Ectodermal cell (in vitro differentiated cells): Measurements from ENCODE around the gene DBX2. TPM values are rescaled to one million over a fixed set of nuclear protein-coding genes. Genes with fewer than 3 reads are reported as not detected.
"Not testable (repeated sequence)": the region's sequence is repeated elsewhere in the genome, so short reads cannot be mapped to it uniquely, and the experiment has no call there.

Experiments
- H3K27ac ChIP-seq: 2 replicates; pipeline ENCODE4 v1.7.0; 2013; ENCODE audit warnings: mild to moderate bottlenecking, low read depth, low read length; ENCODE audit not compliant: insufficient read depth, poor library complexity, severe bottlenecking
- H3K27me3 ChIP-seq: 2 replicates; pipeline ENCODE4 v1.7.0; 2013; ENCODE audit warnings: mild to moderate bottlenecking, low read length; ENCODE audit not compliant: insufficient read depth, control insufficient read depth, poor library complexity, severe bottlenecking
- H3K36me3 ChIP-seq: one replicate; pipeline ENCODE4 v1.7.0; 2013; ENCODE audit warnings: low read length; ENCODE audit not compliant: control insufficient read depth, insufficient read depth
- H3K4me1 ChIP-seq: one replicate; pipeline ENCODE4 v1.7.0; 2013; ENCODE audit warnings: low read length; ENCODE audit not compliant: control insufficient read depth, insufficient read depth
- H3K4me3 ChIP-seq: 2 replicates; pipeline ENCODE4 v1.7.0; 2013; ENCODE audit warnings: low read depth, low read length, control low read depth; ENCODE audit not compliant: insufficient read depth
- H3K9me3 ChIP-seq: 2 replicates; pipeline ENCODE4 v1.7.0; 2013; ENCODE audit warnings: mild to moderate bottlenecking, low read length, moderate library complexity; ENCODE audit not compliant: control insufficient read depth
- WGBS, 2 experiments: methylation state at CpG; one replicate each; pipeline ENCODE4 v1.1.7; 2013; ENCODE audit warnings: missing lambda C conversion rate in 2 of 2; 5-methylcytosine and 5-hydroxymethylcytosine counted together
- polyA plus RNA-seq, 4 experiments: library from polyadenylated mRNA; stranded (reverse); fragments of 50-300 nt; gene quantifications; one replicate each; pipeline ENCODE4 v1.2.3, GENCODE V29; 2013

DBX2 gene
- 0.22 TPM for polyA plus RNA-seq (2013, experiment 1 of 4)
- polyA plus RNA-seq (2013, experiment 2 of 4) = 0.14 TPM
- polyA plus RNA-seq (2013, experiment 3 of 4) = 0.53 TPM
- 0.16 TPM for polyA plus RNA-seq (2013, experiment 4 of 4)

- Histone ChIP-seq H3K4me1 (no peaks in the 10 kb centered on the region), H3K36me3 (no peaks in the 10 kb centered on the region), H3K9me3 (no peaks in the 10 kb centered on the region), H3K27me3 (peaks cover 65% of the 10 kb centered on the region), H3K27ac (no peak within 1 kb of the TSS), H3K4me3 (peak within 1 kb of the TSS; percentile 51)
- 0% methylated on average over 77 of the region's 77 CpGs for WGBS, 2 experiments
These were observed at the start of gene DBX2 for GRCh38 chr12:45050751-45051571. Gene DBX2 (minus strand): TSS chr12:45051099. CDS start chr12:45050927, 172 bp downstream.

GRCh38 chr12:45098766-45099165, 47.9 kb upstream of the DBX2 start:
- H3K9me3 ChIP-seq = no peaks in the 10 kb centered on the region
- 92 to 97% methylated on average over 2 of the region's 2 CpGs for WGBS, 2 experiments
- H3K36me3 ChIP-seq = no peaks in the 10 kb centered on the region
- H3K4me1 ChIP-seq = peaks cover 16% of the 10 kb centered on the region
- no peaks in the 10 kb centered on the region for H3K27me3 ChIP-seq
- H3K4me3 ChIP-seq = no peak overlapping the region
- no peak overlapping the region for H3K27ac ChIP-seq

- H3K27ac ChIP-seq, H3K4me1 ChIP-seq, H3K4me3 ChIP-seq, H3K9me3 ChIP-seq, H3K27me3 ChIP-seq, H3K36me3 ChIP-seq: not testable (repeated sequence)
- 83 to 90% methylated on average over 3 of the region's 3 CpGs for WGBS, 2 experiments
These were observed 44.5 kb upstream of the DBX2 start for GRCh38 chr12:45095417-45095816.

- Histone ChIP-seq H3K9me3 (no peaks in the 10 kb centered on the region), H3K27ac (no peak overlapping the region), H3K4me3 (no peak overlapping the region), H3K36me3 (no peaks in the 10 kb centered on the region), H3K27me3 (no peaks in the 10 kb centered on the region), H3K4me1 (peaks cover 7% of the 10 kb centered on the region)
- 70 to 72% methylated on average over 5 of the region's 5 CpGs for whole genome bisulfite sequencing, 2 experiments
These were observed 42.2 kb upstream of the DBX2 start for GRCh38 chr12:45093051-45093450.

GRCh38 chr12:45089411-45090075, 38.6 kb upstream of the DBX2 start:
- H3K36me3 ChIP-seq = no peaks in the 10 kb centered on the region
- no peak overlapping the region for H3K27ac ChIP-seq
- H3K4me3 ChIP-seq = no peak overlapping the region
- no peaks in the 10 kb centered on the region for H3K9me3 ChIP-seq
- peaks cover 7% of the 10 kb centered on the region for H3K4me1 ChIP-seq
- H3K27me3 ChIP-seq = no peaks in the 10 kb centered on the region
- 53 to 57% methylated on average over 4 of the region's 4 CpGs for WGBS, 2 experiments

- 93 to 100% methylated on average over 1 of the region's 1 CpG for WGBS, 2 experiments
- H3K4me1 ChIP-seq = peaks cover 7% of the 10 kb centered on the region
- no peak overlapping the region for H3K4me3 ChIP-seq
- no peaks in the 10 kb centered on the region for H3K9me3 ChIP-seq
- no peaks in the 10 kb centered on the region for H3K27me3 ChIP-seq
- no peaks in the 10 kb centered on the region for H3K36me3 ChIP-seq
- no peak overlapping the region for H3K27ac ChIP-seq
These were observed 37.7 kb upstream of the DBX2 start for GRCh38 chr12:45088608-45089007.

- not testable (repeated sequence) for H3K27me3 ChIP-seq, H3K4me1 ChIP-seq, H3K4me3 ChIP-seq, H3K27ac ChIP-seq, H3K9me3 ChIP-seq, H3K36me3 ChIP-seq
- WGBS, 2 experiments = 94 to 100% methylated on average over 1 of the region's 3 CpGs
These were observed 33.3 kb upstream of the DBX2 start for GRCh38 chr12:45084248-45084647.

DNA sequence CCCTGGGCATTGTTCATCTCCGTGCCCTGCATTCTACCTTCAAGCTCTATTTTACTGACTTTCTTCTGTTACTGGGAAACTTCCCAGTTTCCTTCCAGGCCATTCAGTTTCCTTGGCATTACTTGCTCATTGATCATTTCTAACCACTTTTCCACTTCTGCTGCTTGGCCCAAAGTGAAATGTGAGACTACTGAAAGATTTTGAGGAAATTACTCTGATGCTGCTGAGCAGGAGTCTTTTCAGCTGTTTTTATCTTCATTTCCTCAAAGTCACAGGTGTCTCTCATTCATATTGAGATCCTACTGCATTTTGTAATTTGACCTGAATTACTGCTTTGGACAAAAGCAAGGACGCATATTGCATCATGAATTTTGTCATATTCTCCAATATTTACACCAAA, 26.4 kb upstream of the DBX2 start:
- Histone ChIP-seq H3K4me3 (no peak overlapping the region), H3K4me1 (peaks cover 14% of the 10 kb centered on the region), H3K27me3 (no peaks in the 10 kb centered on the region), H3K36me3 (no peaks in the 10 kb centered on the region), H3K27ac (no peak overlapping the region), H3K9me3 (no peaks in the 10 kb centered on the region)
- 43 to 55% methylated on average over 2 of the region's 2 CpGs for WGBS, 2 experiments

- WGBS, 2 experiments = 32 to 33% methylated on average over 3 of the region's 3 CpGs
- Histone ChIP-seq H3K27ac (no peak overlapping the region), H3K4me3 (no peak overlapping the region)
These were observed 25.6 kb upstream of the DBX2 start for GRCh38 chr12:45076417-45077026.

More at GRCh38 chr12:45076417-45077026, 25.6 kb upstream of the DBX2 start:
- peaks cover 17% of the 10 kb centered on the region for H3K4me1 ChIP-seq
- no peaks in the 10 kb centered on the region for H3K36me3 ChIP-seq
- H3K27me3 ChIP-seq = no peaks in the 10 kb centered on the region
- no peaks in the 10 kb centered on the region for H3K9me3 ChIP-seq
